ENCODE measurements around the gene SLC44A5. TPM values are rescaled to one million over a fixed set of nuclear protein-coding genes. Genes with fewer than 3 reads are reported as not detected.

The SLC44A5 gene
- total RNA-seq, 1 experiment from 2014 or later = 2.4 TPM

DNA sequence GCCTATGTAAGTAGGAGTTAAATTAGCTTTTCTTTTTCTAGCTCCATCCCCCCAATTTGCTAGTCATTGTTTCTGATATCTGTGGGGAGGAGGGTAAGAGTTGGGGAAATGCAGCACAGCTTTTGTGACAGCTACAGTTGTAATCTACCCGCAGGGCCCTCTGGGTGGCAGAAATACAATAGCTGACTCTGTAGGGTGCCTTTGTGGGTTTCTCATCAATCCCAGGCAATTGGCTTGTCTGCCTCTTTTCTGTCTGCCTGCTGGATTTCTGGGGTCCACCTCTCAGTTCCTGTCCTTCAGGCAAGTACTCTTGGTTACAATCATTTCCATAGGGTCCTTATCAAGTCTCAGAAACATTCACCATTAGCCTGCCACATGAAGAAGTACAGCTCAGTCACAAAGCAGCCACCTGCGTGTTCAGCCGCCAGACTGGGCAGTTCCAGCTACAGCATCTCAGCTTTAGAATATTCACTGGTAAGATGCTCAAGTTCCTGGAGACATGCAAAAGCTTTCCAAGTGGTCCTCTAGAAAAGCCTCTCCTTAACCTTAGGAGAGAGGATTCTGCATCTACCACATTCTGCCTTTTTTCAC is 19.2 kb upstream of the SLC44A5 start:
- H3K23ac ChIP-seq (ENCODE audit: insufficient read length, low read depth, low read length) = no peak overlapping the region
- H2BK5ac ChIP-seq (ENCODE audit: insufficient read length, low read length) = no peak overlapping the region
- no peak overlapping the region for H4K8ac ChIP-seq (replicated peaks; ENCODE audit: insufficient read length, low read depth, low read length)
- H4K5ac ChIP-seq (ENCODE audit: insufficient read length, low read depth, low read length) = no peak overlapping the region
- WGBS (ENCODE audit: extremely low coverage, insufficient read length, low lambda C conversion rate) = no CpG with 5 or more reads among the region's 3 CpGs
- peak; percentile 47 for DNase-seq
- Mint-ChIP-seq H3K9me3 (no peaks in the 10 kb centered on the region), H3K27me3 (ENCODE audit: low read depth) (no peaks in the 10 kb centered on the region), H3K4me3 (peak overlapping the region in 1 of 2 experiments; percentile 18; a peak in 2 of 5 replicates), H3K4me1 (peaks cover 24% of the 10 kb centered on the region in 2 experiments), H3K36me3 (ENCODE audit: insufficient read depth in 1 of 3, low read depth in 3 of 3) (no peaks in the 10 kb centered on the region), H3K27ac (0 out of 7 replicates have a peak overlapping the region, but pooled peaks of 2 of the 3 experiments have one; percentile 26 to 68)
- peaks cover 5% of the 10 kb centered on the region for H3K4me1 ChIP-seq (ENCODE audit: insufficient read depth, low read length)
- H3K27ac ChIP-seq (ENCODE audit: insufficient read length, low read depth, low read length) = no peak overlapping the region
- H2BK120ac ChIP-seq (ENCODE audit: low read depth, low read length, poor library complexity, severe bottlenecking) = no peak overlapping the region
- H2BK20ac ChIP-seq (ENCODE audit: low read depth, low read length, poor library complexity, severe bottlenecking) = no peak overlapping the region
- peaks cover 2% of the 10 kb centered on the region for H3K23me2 ChIP-seq (ENCODE audit: insufficient read length, low read depth, low read length, poor library complexity, severe bottlenecking)
- no peak overlapping the region for H3T11ph ChIP-seq (ENCODE audit: low read length)
- H2AK5ac ChIP-seq (ENCODE audit: insufficient read length, low read length) = no peak overlapping the region
- H3K9ac ChIP-seq (ENCODE audit: extremely low read depth, insufficient read length, low read length) = no peak overlapping the region
- H4K20me1 ChIP-seq (ENCODE audit: control insufficient read depth, insufficient read depth, insufficient read length) = no peaks in the 10 kb centered on the region
- H3K4me2 ChIP-seq (ENCODE audit: insufficient read depth, insufficient read length, low read length) = no peak overlapping the region
- H2BK15ac ChIP-seq (ENCODE audit: low read depth, low read length) = no peak overlapping the region; the same call in 1 of the 2 replicates
- TF ChIP-seq, protein P1, sequence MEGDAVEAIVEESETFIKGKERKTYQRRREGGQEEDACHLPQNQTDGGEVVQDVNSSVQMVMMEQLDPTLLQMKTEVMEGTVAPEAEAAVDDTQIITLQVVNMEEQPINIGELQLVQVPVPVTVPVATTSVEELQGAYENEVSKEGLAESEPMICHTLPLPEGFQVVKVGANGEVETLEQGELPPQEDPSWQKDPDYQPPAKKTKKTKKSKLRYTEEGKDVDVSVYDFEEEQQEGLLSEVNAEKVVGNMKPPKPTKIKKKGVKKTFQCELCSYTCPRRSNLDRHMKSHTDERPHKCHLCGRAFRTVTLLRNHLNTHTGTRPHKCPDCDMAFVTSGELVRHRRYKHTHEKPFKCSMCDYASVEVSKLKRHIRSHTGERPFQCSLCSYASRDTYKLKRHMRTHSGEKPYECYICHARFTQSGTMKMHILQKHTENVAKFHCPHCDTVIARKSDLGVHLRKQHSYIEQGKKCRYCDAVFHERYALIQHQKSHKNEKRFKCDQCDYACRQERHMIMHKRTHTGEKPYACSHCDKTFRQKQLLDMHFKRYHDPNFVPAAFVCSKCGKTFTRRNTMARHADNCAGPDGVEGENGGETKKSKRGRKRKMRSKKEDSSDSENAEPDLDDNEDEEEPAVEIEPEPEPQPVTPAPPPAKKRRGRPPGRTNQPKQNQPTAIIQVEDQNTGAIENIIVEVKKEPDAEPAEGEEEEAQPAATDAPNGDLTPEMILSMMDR (conservative IDR thresholded peaks at IDR 0.05) = no peak
- H3K9me3 ChIP-seq (ENCODE audit: control insufficient read depth, low read depth, low read length) = no peaks in the 10 kb centered on the region
- H3K27me3 ChIP-seq (ENCODE audit: insufficient read depth, low read length) = no peaks in the 10 kb centered on the region
- H3K14ac ChIP-seq (ENCODE audit: insufficient read depth, low read length) = no peak overlapping the region; the same call in 1 of the 2 replicates
- H3K18ac ChIP-seq (ENCODE audit: insufficient read length, low read depth, low read length) = no peak overlapping the region
- H3K4ac ChIP-seq (ENCODE audit: low read depth, low read length) = no peak overlapping the region
- no peaks in the 10 kb centered on the region for H3K79me1 ChIP-seq (ENCODE audit: insufficient read depth, low read depth, low read length, poor library complexity, severe bottlenecking)
- H4K91ac ChIP-seq (ENCODE audit: insufficient read length, low read depth, low read length) = no peak overlapping the region
- H3K79me2 ChIP-seq (ENCODE audit: insufficient read depth, low read length) = no peaks in the 10 kb centered on the region
- H3K56ac ChIP-seq (ENCODE audit: insufficient read length, low read depth, low read length) = no peak overlapping the region
- H2BK12ac ChIP-seq (ENCODE audit: insufficient read length, low read depth, low read length) = no peak overlapping the region
- no peak overlapping the region for H2AFZ ChIP-seq (ENCODE audit: low read length)
